Uterus (tissue), 4 donors: Measurements from ENCODE around the gene FAIM2. TPM values are rescaled to one million over a fixed set of nuclear protein-coding genes. Genes with fewer than 3 reads are reported as not detected.
A peak's percentile ranks its signal among the peaks of the same experiment; 100 is the strongest.

ENCODE experiments used
- DNase-seq, 2 donors: peaks; one replicate each; pipeline ENCODE4 v3.0.0-alpha.2; 2019 to 2020
- H3K27ac ChIP-seq, 2 donors: fragments of 200-600 bp; sonication (generic); 1 replicate in 1 of 2; 2 replicates in 1 of 2; pipeline ENCODE4 v1.5.1; 2016 to 2018
- H3K27me3 ChIP-seq, 2 donors: fragments of 200-600 bp; sonication (generic); one replicate each; pipeline ENCODE4 v1.5.1; 2018 to 2019; ENCODE audit warnings: control low read depth in 1 of 2
- H3K36me3 ChIP-seq, 2 donors: fragments of 200-600 bp; sonication (generic); one replicate each; pipeline ENCODE4 v1.5.1; 2019; ENCODE audit warnings: control low read depth in 1 of 2
- H3K4me1 ChIP-seq, 2 donors: fragments of 200-600 bp; sonication (generic); one replicate each; pipeline ENCODE4 v1.5.1; 2018 to 2019; ENCODE audit warnings: control low read depth in 1 of 2
- H3K4me3 ChIP-seq, 2 donors: fragments of 200-600 bp; sonication (generic); 1 replicate in 1 of 2; 2 replicates in 1 of 2; pipeline ENCODE4 v1.5.1; 2018 to 2019; ENCODE audit warnings: mild to moderate bottlenecking in 1 of 2
- H3K9me3 ChIP-seq, 2 donors: fragments of 200-600 bp; sonication (generic); one replicate each; pipeline ENCODE4 v1.5.1; 2019; ENCODE audit warnings: control low read depth in 1 of 2
- CTCF ChIP-seq, 4 experiments: fragments of 200-600 bp in 2 of 4; fragments of 450-650 bp in 2 of 4; sonication (generic) in 2 of 4; IDR thresholded peaks; one replicate each; pipeline ENCODE4 v1.5.1; 2016 to 2019; ENCODE audit warnings: antibody characterized with exemption in 4 of 4, mild to moderate bottlenecking in 2 of 4, moderate library complexity in 1 of 4
- POLR2A ChIP-seq, 2 donors: fragments of 450-650 bp; IDR thresholded peaks; one replicate each; pipeline ENCODE4 v1.6.1; 2016; ENCODE audit warnings: antibody characterized with exemption in 2 of 2, mild to moderate bottlenecking in 1 of 2, moderate library complexity in 1 of 2
- intact Hi-C: fragments of 100-400 bp; cut with DNase I; formaldehyde crosslinking; loops from one replicate; pipeline ENCODE4 v1.15.1; 2023; ENCODE audit warnings: low total_unique reads
- total RNA-seq, 4 donors: library from RNA; depleted of rRNA in 3 of 4; stranded (reverse); fragments of >200 nt in 3 of 4; gene quantifications; one replicate each; pipeline versions ENCODE4 v1.1.0 to v1.2.4, GENCODE V29; 2014 to 2023
- donor health status: DM: yes; HTN: yes; CAD: no.

Gene FAIM2
- total RNA-seq, 4 donors from 2014 or later, result 1.0 to 11.9 (median 5.5) TPM

GRCh38 chr12:49876070-49876469 lies 27.6 kb downstream of the FAIM2 start:
- intact Hi-C loops, result no loop called here
- Histone ChIP-seq H3K27ac (no peak overlapping the region), H3K36me3 (no peaks in the 10 kb centered on the region), H3K27me3 (no peaks in the 10 kb centered on the region), H3K9me3 (no peaks in the 10 kb centered on the region), H3K4me3 (no peak overlapping the region), H3K4me1 (no peaks in the 10 kb centered on the region)
- TF ChIP-seq POLR2A (IDR thresholded peaks at IDR 0.05), result no peak
- TF ChIP-seq CTCF (IDR thresholded peaks at IDR 0.05), result no peak
- DNase-seq, result no peak

GRCh38 chr12:49875115-49875720 lies 28.5 kb downstream of the FAIM2 start:
- TF ChIP-seq POLR2A (IDR thresholded peaks at IDR 0.05), result no peak
- no peak for TF ChIP-seq CTCF (IDR thresholded peaks at IDR 0.05)
- no peaks in the 10 kb centered on the region for H3K27me3 ChIP-seq
- no peaks in the 10 kb centered on the region for H3K36me3 ChIP-seq
- intact Hi-C loops, result no loop called here
- no peak overlapping the region for H3K4me3 ChIP-seq
- H3K9me3 ChIP-seq, result no peaks in the 10 kb centered on the region
- no peaks in the 10 kb centered on the region for H3K4me1 ChIP-seq
- no peak for DNase-seq
- no peak overlapping the region for H3K27ac ChIP-seq

GRCh38 chr12:49874142-49874897 lies 29.4 kb downstream of the FAIM2 start:
- peak in 1 of 2 donors; percentile 12 for DNase-seq
- Histone ChIP-seq H3K27me3 (no peaks in the 10 kb centered on the region), H3K36me3 (no peaks in the 10 kb centered on the region), H3K27ac (no peak overlapping the region), H3K4me3 (no peak overlapping the region), H3K4me1 (peaks cover 0 to 4% of the 10 kb centered on the region in 2 donors), H3K9me3 (no peaks in the 10 kb centered on the region)
- intact Hi-C loops, result no loop called here
- no peak for TF ChIP-seq POLR2A (IDR thresholded peaks at IDR 0.05)

- intact Hi-C loops, result no loop called here
- Histone ChIP-seq H3K9me3 (no peaks in the 10 kb centered on the region), H3K4me1 (peaks cover 6 to 9% of the 10 kb centered on the region in 2 donors), H3K27ac (no peak overlapping the region), H3K36me3 (no peaks in the 10 kb centered on the region), H3K27me3 (no peaks in the 10 kb centered on the region), H3K4me3 (no peak overlapping the region)
- DNase-seq, result peak in 1 of 2 donors; percentile 31
- no peak for TF ChIP-seq POLR2A (IDR thresholded peaks at IDR 0.05)
- TF ChIP-seq CTCF (IDR thresholded peaks at IDR 0.05), result no peak
Measured at GRCh38 chr12:49873361-49873934, 30.3 kb downstream of the FAIM2 start.

- no peak overlapping the region for H3K27ac ChIP-seq
- no peak overlapping the region for H3K4me3 ChIP-seq
- peaks cover 13 to 15% of the 10 kb centered on the region in 2 donors for H3K4me1 ChIP-seq
- H3K27me3 ChIP-seq, result no peaks in the 10 kb centered on the region
- no peaks in the 10 kb centered on the region for H3K9me3 ChIP-seq
- intact Hi-C loops, result no loop called here
- peak in 1 of 2 donors; percentile 20 for DNase-seq
- no peaks in the 10 kb centered on the region for H3K36me3 ChIP-seq
- TF ChIP-seq CTCF (IDR thresholded peaks at IDR 0.05) (no peak), POLR2A (IDR thresholded peaks at IDR 0.05) (no peak)
Measured at GRCh38 chr12:49872781-49873181, 30.9 kb downstream of the FAIM2 start.
